NCI-H510A treated with DMSO at 0.1 percent for 48 hours (cell line): ENCODE results near the gene RIOK1.
"Not testable (repeated sequence)": the region's sequence is repeated elsewhere in the genome, so short reads cannot be mapped to it uniquely, and the experiment has no call there.

Source experiments
- DNase-seq: peaks from one replicate; lab custom pipeline; 2025; lab: John Stamatoyannopoulos, UW

The RIOK1 gene

DNA sequence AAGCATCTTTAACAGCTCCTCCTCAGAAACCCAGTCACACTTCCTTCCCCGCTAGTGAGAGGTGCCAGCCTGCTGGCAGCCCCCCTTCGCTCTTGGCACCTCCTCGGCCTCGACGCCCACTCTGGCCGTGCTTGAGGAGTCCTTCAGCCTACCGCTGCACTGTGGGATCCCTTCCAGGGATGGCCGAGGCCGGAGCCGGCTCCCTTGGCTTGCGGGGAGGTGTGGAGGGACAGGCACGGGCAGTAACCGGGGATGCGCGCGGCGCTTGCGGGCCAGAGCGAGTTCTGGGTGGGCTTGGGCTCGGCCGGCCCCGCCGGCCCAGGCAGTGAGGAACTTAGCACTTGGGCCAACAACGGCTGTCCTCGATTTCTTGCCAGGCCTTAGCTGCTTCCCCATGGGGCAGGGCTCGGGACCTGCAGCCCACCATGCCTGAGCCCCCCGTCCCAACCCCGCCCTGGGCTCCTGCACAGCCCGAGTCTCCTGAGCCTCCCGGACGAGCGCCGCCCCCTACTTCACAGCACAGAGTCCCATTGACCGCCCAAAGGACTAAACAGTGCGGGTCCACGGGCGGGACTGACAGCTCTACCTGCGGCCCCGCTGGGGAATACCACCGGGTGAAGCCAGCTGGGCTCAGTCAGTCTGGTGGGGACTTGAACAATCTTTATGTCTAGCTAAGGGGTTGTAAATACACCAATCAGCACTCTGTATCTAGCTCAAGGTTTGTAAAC, 51.6 kb downstream of the RIOK1 start:
- no peak for DNase-seq

DNA sequence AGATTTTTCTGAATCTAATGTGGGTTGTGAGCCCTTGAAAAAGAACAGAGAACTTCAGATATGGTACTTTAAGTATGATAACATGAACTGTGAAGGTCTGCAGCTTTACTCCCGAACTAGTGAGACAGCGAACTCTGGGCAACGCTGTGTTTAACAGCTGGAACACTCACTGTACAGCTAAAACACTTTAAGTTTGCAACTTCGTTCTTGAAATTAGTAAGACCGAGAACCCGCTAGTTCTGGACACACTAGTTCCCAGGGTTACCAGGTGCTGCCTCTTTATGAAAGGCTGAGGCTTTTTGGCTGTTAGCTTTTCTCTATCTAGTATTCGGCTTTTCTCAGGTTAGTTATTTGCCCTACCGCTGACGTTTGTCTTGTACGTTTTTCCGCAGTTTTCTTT, 52.9 kb downstream of the RIOK1 start:
- no peak for DNase-seq

DNA sequence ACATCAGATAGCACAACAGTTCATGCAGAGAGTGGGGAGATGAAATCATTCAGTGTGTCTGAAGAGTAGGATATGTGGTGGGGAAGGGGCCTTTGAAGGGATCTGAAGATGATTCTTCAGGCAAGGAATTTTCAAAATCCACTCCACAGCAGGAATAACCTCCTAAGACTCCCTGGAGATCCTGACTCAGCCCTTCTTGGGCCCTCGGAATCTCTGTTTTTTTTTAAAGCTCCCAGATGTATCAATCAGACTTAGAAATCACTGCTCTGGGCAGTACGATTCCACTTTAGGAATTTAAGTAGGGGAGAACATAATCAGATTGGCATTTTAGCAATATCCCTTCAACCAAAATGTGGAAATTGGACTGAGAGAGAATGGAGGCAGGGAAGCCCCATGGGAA, 55.5 kb downstream of the RIOK1 start:
- DNase-seq, result no peak

- no peak for DNase-seq
These were observed 56.4 kb downstream of the RIOK1 start for GRCh38 chr6:7445885-7446461.

DNA sequence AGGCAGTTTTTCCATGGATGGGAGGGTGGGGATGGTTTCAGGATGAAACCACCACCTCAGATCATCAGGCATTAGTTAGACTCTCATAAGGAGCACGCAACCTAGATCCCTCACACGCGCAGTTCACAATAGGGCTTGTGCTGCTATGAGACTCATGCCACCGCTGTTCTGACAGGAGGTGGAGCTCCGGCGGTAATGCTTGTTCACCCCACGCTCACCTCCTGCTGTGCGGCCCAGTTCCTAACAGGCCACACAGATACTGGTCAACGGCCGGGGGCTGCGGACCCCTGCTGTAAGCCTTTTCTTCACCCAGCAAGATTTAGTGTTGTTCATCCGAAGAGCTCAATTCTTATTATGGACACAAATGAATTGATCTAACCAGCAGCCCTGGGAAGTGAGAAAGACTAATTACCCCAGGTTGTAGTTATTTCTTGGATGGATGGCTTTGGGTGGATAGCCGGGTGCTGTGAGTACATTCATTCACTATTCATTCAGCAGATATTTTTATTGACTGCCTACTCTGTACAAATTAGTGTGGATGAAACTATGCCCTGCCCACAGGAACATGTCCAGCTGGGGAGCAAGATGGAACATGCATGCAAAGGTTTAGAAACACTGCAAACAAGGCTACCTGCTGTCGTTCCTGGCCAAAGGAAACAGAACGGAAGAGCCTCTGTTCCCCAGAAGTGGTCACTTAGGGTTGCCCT, 57.2 kb downstream of the RIOK1 start:
- DNase-seq, result no peak

GRCh38 chr6:7448232-7448631, 58.6 kb downstream of the RIOK1 start:
- DNase-seq, result no peak

GRCh38 chr6:7449018-7449417, 59.4 kb downstream of the RIOK1 start:
- DNase-seq, result no peak

- no peak for DNase-seq
These were observed 61.7 kb downstream of the RIOK1 start for GRCh38 chr6:7451326-7451725.

DNA sequence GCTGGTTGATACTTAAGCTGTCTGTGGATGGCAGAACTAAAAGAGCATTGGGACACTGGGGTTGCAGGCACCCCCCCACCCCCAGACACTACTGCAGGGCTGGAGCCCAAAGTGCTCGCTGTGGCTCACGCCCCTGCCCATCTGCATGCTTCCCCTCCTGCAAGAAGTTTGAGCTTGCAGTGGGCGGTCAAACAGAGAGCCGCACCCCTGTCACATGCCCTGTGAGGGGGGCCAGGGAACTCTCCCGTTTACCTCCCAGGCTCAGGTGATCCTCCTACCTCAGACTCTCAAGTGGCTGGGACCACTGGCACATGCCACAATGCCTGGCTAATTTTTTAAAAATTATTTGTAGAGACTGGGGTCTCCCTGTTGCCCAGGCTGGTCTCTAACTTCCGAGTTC, 63.3 kb downstream of the RIOK1 start:
- DNase-seq, result no peak

GRCh38 chr6:7454696-7455358, 65.2 kb downstream of the RIOK1 start:
- DNase-seq, result no peak

- not testable (repeated sequence) for DNase-seq
These were observed 66.7 kb downstream of the RIOK1 start for GRCh38 chr6:7456302-7456701.

- DNase-seq, result no peak
These were observed 71.8 kb downstream of the RIOK1 start for GRCh38 chr6:7461416-7461815.

- no peak for DNase-seq
These were observed 74.2 kb downstream of the RIOK1 start for GRCh38 chr6:7463785-7464184.

GRCh38 chr6:7467007-7467897, 77.6 kb downstream of the RIOK1 start:
- DNase-seq, result no peak
